Calu3 (cell line): ENCODE results near the gene PVRIG. TPM values are rescaled to one million over a fixed set of nuclear protein-coding genes. Genes with fewer than 3 reads are reported as not detected.
"Not testable (repeated sequence)": the region's sequence is repeated elsewhere in the genome, so short reads cannot be mapped to it uniquely, and the experiment has no call there.

Source experiments
- BruUV-seq: library from RNA; stranded (reverse); fragments of 400-500 nt; replicated peaks from 2 replicates; lab custom pipeline; 2021; lab: Mats Ljungman, UMichigan
- CTCF ChIA-PET: fragments of 300-600 bp; sonication (Branson Sonifier 250); formaldehyde crosslinking; loops from one replicate; lab custom pipeline; 2022; ENCODE audit warnings: antibody characterized with exemption; lab: Charles Lee
- DNase-seq: peaks from one replicate; pipeline ENCODE4 v3.0.0; 2022
- H3K27ac Mint-ChIP-seq: one replicate; pipeline ENCODE4 v1.8.0; 2022; ENCODE audit warnings: mixed read lengths; ENCODE audit not compliant: unreplicated experiment
- H3K27me3 Mint-ChIP-seq: one replicate; pipeline ENCODE4 v1.8.0; 2022; ENCODE audit warnings: mixed read lengths; ENCODE audit not compliant: unreplicated experiment
- H3K36me3 Mint-ChIP-seq: one replicate; pipeline ENCODE4 v1.8.0; 2022; ENCODE audit warnings: mild to moderate bottlenecking, moderate library complexity, mixed read lengths; ENCODE audit not compliant: insufficient read depth, unreplicated experiment
- H3K4me1 Mint-ChIP-seq: one replicate; pipeline ENCODE4 v1.8.0; 2022; ENCODE audit warnings: mild to moderate bottlenecking, low read depth, mixed read lengths; ENCODE audit not compliant: unreplicated experiment
- H3K4me3 Mint-ChIP-seq: one replicate; pipeline ENCODE4 v1.8.0; 2022; ENCODE audit warnings: mild to moderate bottlenecking, low read depth, moderate library complexity, mixed read lengths; ENCODE audit not compliant: unreplicated experiment
- H3K9me3 Mint-ChIP-seq: one replicate; pipeline ENCODE4 v1.8.0; 2022; ENCODE audit warnings: low read depth, mixed read lengths; ENCODE audit not compliant: unreplicated experiment
- CTCF ChIP-seq: fragments of 200-600 bp; IDR thresholded peaks from one replicate; pipeline ENCODE4 v1.8.0; 2022; ENCODE audit warnings: antibody characterized with exemption; ENCODE audit not compliant: unreplicated experiment
- intact Hi-C: fragments of 100-400 bp; cut with micrococcal nuclease; formaldehyde crosslinking; loops from one replicate; pipeline ENCODE4 v1.10.0; 2022; ENCODE audit not compliant: unreplicated experiment
- total RNA-seq: library from RNA; stranded (reverse); gene quantifications from 2 replicates; pipeline ENCODE4 v1.2.3, GENCODE V29; 2022

PVRIG gene
- total RNA-seq, 1 experiment from 2014 or later: not detected

GRCh38 chr7:100189061-100189460 lies 30.7 kb upstream of the PVRIG start:
- Mint-ChIP-seq H3K4me1 (no peaks in the 10 kb centered on the region), H3K27me3 (no peaks in the 10 kb centered on the region), H3K9me3 (no peaks in the 10 kb centered on the region), H3K27ac (no peak overlapping the region), H3K36me3 (no peaks in the 10 kb centered on the region), H3K4me3 (no peak overlapping the region)
- no peak for TF ChIP-seq CTCF
- intact Hi-C loops: no loop called here
- BruUV-seq: no TSS peak
- DNase-seq: no peak
- CTCF ChIA-PET: no interaction called here

- DNase-seq: no peak
- H3K27ac Mint-ChIP-seq: no peak overlapping the region
- no peaks in the 10 kb centered on the region for H3K36me3 Mint-ChIP-seq
- intact Hi-C loops: no loop called here
- H3K4me3 Mint-ChIP-seq: no peak overlapping the region
- no peaks in the 10 kb centered on the region for H3K4me1 Mint-ChIP-seq
- H3K27me3 Mint-ChIP-seq: no peaks in the 10 kb centered on the region
- no peaks in the 10 kb centered on the region for H3K9me3 Mint-ChIP-seq
- TF ChIP-seq CTCF: no peak
- no TSS peak for BruUV-seq
- CTCF ChIA-PET: no interaction called here
Measured at GRCh38 chr7:100190048-100190711, 29.6 kb upstream of the PVRIG start.

GRCh38 chr7:100191775-100192174 lies 28.0 kb upstream of the PVRIG start:
- CTCF ChIA-PET: no interaction called here
- DNase-seq: no peak
- Mint-ChIP-seq H3K27ac (no peak overlapping the region), H3K4me3 (no peak overlapping the region), H3K36me3 (no peaks in the 10 kb centered on the region), H3K9me3 (no peaks in the 10 kb centered on the region), H3K4me1 (no peaks in the 10 kb centered on the region), H3K27me3 (no peaks in the 10 kb centered on the region)
- no peak for TF ChIP-seq CTCF
- no TSS peak for BruUV-seq
- intact Hi-C loops: no loop called here

- CTCF ChIA-PET, H3K4me3 Mint-ChIP-seq, H3K36me3 Mint-ChIP-seq, H3K27ac Mint-ChIP-seq, DNase-seq, BruUV-seq, H3K9me3 Mint-ChIP-seq, H3K27me3 Mint-ChIP-seq, H3K4me1 Mint-ChIP-seq, intact Hi-C loops: not testable (repeated sequence)
Measured at GRCh38 chr7:100192281-100192862, 27.4 kb upstream of the PVRIG start.

- no peak overlapping the region for H3K27ac Mint-ChIP-seq
- H3K27me3 Mint-ChIP-seq: peaks cover 11% of the 10 kb centered on the region
- CTCF ChIA-PET: no interaction called here
- H3K4me1 Mint-ChIP-seq: no peaks in the 10 kb centered on the region
- no peak overlapping the region for H3K4me3 Mint-ChIP-seq
- TF ChIP-seq CTCF: no peak
- H3K9me3 Mint-ChIP-seq: no peaks in the 10 kb centered on the region
- DNase-seq: no peak
- no TSS peak for BruUV-seq
- H3K36me3 Mint-ChIP-seq: no peaks in the 10 kb centered on the region
- intact Hi-C loops: no loop called here
Measured at GRCh38 chr7:100192969-100193368, 26.8 kb upstream of the PVRIG start.
